ENCODE data around the gene PPT1.

The PPT1 gene

DNA sequence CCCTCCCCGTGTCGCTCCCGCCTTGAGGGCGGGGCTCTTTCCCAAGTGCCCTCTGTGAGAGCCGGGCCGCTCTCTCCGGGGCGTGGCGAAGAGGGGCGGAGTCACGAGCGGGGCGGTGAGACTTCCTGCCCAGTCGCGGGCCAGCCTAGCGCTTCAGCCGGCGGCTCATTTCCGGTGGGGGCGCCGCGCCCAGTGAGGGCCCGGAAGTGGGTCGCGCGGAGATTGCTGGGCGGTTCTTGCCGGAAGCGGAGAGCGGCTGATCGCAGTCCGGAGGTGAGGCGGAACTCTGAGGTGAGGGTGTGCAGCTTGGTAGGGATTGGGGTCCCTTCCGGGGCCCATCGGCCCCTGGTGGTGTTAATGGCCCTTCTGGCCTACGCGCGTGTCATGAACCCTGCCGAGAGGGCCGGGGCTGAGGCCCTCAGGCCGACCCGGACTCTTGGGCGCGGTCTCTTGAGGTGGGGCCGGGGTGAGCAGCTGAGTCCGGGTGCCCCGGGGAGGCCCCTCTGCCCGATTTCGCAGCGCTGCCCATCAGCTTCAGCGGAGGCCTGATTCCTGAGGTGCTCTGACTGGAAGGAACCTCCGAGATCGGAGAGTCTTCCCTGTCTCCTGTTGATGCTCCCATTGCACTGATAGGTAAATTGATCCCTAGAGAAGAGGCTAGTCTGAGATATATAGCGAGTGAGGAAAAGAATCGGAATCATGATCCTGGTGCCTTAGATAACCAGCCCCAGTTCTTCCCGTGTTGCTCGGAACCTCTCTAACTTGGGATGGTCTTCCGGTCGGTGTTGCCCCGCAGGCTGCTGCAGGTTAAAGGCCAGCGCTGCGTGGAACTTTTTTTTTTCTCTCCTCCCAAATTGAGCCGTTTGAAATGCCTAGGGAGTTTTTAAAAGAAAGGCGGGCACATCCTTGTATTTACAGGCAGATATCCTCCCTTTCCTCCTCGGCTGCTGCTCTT, 56.3 kb downstream of the PPT1 start, which contains the start of gene CAP1 (continued):
- TF ChIP-seq ZNF121 (tag by site-specific recombination; IDR thresholded peaks at IDR 0.05) (peak; percentile 80; the same call in 1 of the 2 replicates), PRDM2 (tag by site-specific recombination; IDR thresholded peaks at IDR 0.05; ENCODE audit: borderline replicate concordance) (no peak), ZNF155 (tag by site-specific recombination; IDR thresholded peaks at IDR 0.05) (no peak), TCF7L2 (IDR thresholded peaks at IDR 0.05; ENCODE audit: borderline replicate concordance, low read depth, low read length) (no peak), ZEB2 (tag by site-specific recombination; IDR thresholded peaks at IDR 0.05) (peak; percentile 24; the same call in 1 of the 2 replicates), ZBTB6 (tag by site-specific recombination; IDR thresholded peaks at IDR 0.05) (peak; percentile 78), EGR2 (tag by site-specific recombination; IDR thresholded peaks at IDR 0.05; ENCODE audit: low read depth) (no peak), ZNF26 (tag by site-specific recombination; IDR thresholded peaks at IDR 0.05) (no peak), FEZF1 (tag by site-specific recombination; IDR thresholded peaks at IDR 0.05) (no peak), ZNF664 (tag by site-specific recombination; IDR thresholded peaks at IDR 0.05) (no peak), ZNF623 (tag by site-specific recombination; IDR thresholded peaks at IDR 0.05) (no peak), SP7 (tag by site-specific recombination; IDR thresholded peaks at IDR 0.05) (peak; percentile 20; the same call in 1 of the 2 replicates), ZNF23 (tag by site-specific recombination; IDR thresholded peaks at IDR 0.05; ENCODE audit: borderline replicate concordance) (no peak), ZNF239 (tag by site-specific recombination; IDR thresholded peaks at IDR 0.05) (no peak), ZBTB21 (tag by site-specific recombination; IDR thresholded peaks at IDR 0.05) (no peak), GLIS2 (tag by site-specific recombination; IDR thresholded peaks at IDR 0.05) (no peak), ZNF596 (tag by site-specific recombination; IDR thresholded peaks at IDR 0.05) (no peak), GLI2 (tag by site-specific recombination; IDR thresholded peaks at IDR 0.05; ENCODE audit: borderline replicate concordance, low read depth) (no peak), ZNF549 (tag by site-specific recombination; IDR thresholded peaks at IDR 0.05) (no peak), ZNF214 (tag by site-specific recombination; IDR thresholded peaks at IDR 0.05; ENCODE audit: borderline replicate concordance) (no peak), ZNF280D (tag by site-specific recombination; IDR thresholded peaks at IDR 0.05) (0 out of 2 replicates have a peak, but pooled peaks have one; percentile 35)
- TF ChIP-seq, protein P1, sequence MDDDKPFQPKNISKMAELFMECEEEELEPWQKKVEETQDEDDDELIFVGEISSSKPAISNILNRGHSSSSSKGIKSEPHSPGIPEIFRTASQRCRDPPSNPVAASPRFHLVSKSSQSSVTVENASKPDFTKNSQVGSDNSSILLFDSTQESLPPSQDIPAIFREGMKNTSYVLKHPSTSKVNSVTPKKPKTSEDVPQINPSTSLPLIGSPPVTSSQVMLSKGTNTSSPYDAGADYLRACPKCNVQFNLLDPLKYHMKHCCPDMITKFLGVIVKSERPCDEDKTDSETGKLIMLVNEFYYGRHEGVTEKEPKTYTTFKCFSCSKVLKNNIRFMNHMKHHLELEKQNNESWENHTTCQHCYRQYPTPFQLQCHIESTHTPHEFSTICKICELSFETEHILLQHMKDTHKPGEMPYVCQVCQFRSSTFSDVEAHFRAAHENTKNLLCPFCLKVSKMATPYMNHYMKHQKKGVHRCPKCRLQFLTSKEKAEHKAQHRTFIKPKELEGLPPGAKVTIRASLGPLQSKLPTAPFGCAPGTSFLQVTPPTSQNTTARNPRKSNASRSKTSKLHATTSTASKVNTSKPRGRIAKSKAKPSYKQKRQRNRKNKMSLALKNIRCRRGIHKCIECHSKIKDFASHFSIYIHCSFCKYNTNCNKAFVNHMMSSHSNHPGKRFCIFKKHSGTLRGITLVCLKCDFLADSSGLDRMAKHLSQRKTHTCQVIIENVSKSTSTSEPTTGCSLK (tag by site-specific recombination; IDR thresholded peaks at IDR 0.05) = no peak
- TF ChIP-seq, protein P2, sequence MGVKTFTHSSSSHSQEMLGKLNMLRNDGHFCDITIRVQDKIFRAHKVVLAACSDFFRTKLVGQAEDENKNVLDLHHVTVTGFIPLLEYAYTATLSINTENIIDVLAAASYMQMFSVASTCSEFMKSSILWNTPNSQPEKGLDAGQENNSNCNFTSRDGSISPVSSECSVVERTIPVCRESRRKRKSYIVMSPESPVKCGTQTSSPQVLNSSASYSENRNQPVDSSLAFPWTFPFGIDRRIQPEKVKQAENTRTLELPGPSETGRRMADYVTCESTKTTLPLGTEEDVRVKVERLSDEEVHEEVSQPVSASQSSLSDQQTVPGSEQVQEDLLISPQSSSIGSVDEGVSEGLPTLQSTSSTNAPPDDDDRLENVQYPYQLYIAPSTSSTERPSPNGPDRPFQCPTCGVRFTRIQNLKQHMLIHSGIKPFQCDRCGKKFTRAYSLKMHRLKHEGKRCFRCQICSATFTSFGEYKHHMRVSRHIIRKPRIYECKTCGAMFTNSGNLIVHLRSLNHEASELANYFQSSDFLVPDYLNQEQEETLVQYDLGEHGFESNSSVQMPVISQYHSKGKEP (tag by site-specific recombination; IDR thresholded peaks at IDR 0.05) = no peak
